Fibroblast of mammary gland (primary cell): ENCODE results near the gene PFKFB4.

Experiments
- DNase-seq: peaks from one replicate; pipeline ENCODE4 v3.0.0-alpha.2; 2010; ENCODE audit warnings: low read depth
- H3K4me3 ChIP-seq: 2 replicates; pipeline ENCODE4 v1.5.1; 2011; ENCODE audit warnings: low read depth, mild to moderate bottlenecking, low read length, moderate library complexity; ENCODE audit not compliant: control insufficient read depth
- CTCF ChIP-seq: conservative IDR thresholded peaks from 2 replicates; pipeline ENCODE4 v1.5.1; 2011; ENCODE audit warnings: low read depth, low read length, inconsistent platforms; ENCODE audit not compliant: control insufficient read depth, insufficient read depth

PFKFB4 gene

GRCh38 chr3:48573973-48574585 is 17.5 kb upstream of the PFKFB4 start:
- DNase-seq: no peak
- TF ChIP-seq CTCF: no peak
- no peak overlapping the region for H3K4me3 ChIP-seq

GRCh38 chr3:48572517-48572916 is 15.9 kb upstream of the PFKFB4 start:
- TF ChIP-seq CTCF: no peak
- no peak for DNase-seq

GRCh38 chr3:48571938-48572337 is 15.3 kb upstream of the PFKFB4 start:
- H3K4me3 ChIP-seq: no peak overlapping the region
- no peak for DNase-seq
- no peak for TF ChIP-seq CTCF

More at GRCh38 chr3:48572517-48572916, 15.9 kb upstream of the PFKFB4 start:
- no peak overlapping the region for H3K4me3 ChIP-seq

GRCh38 chr3:48569808-48570450 is 13.3 kb upstream of the PFKFB4 start:
- no peak for TF ChIP-seq CTCF
- H3K4me3 ChIP-seq: no peak overlapping the region
- DNase-seq: no peak

GRCh38 chr3:48569400-48569799 is 12.8 kb upstream of the PFKFB4 start:
- TF ChIP-seq CTCF: no peak
- no peak for DNase-seq
- no peak overlapping the region for H3K4me3 ChIP-seq

GRCh38 chr3:48568476-48568875 is 11.9 kb upstream of the PFKFB4 start:
- no peak overlapping the region for H3K4me3 ChIP-seq
- no peak for TF ChIP-seq CTCF
- no peak for DNase-seq

- no peak for TF ChIP-seq CTCF
- no peak for DNase-seq
- no peak overlapping the region for H3K4me3 ChIP-seq
Observed at GRCh38 chr3:48567500-48567899, 10.9 kb upstream of the PFKFB4 start.
